Fibroblast of lung (primary cell): Measurements from ENCODE around the gene HOXC5. TPM values are rescaled to one million over a fixed set of nuclear protein-coding genes. Genes with fewer than 3 reads are reported as not detected.
A peak's percentile ranks its signal among the peaks of the same experiment; 100 is the strongest.

Experiments used
- DNase-seq, 2 donors: peaks; one replicate each; pipeline versions ENCODE4 v3.0.0 to v3.0.0-alpha.2; 2010; ENCODE audit warnings: low read depth in 2 of 2
- H2AFZ ChIP-seq: 2 replicates; pipeline ENCODE4 v1.5.1; 2012; ENCODE audit warnings: low read length, control low read depth, inconsistent platforms
- H3K27ac ChIP-seq: 2 replicates; pipeline ENCODE4 v1.5.1; 2011; ENCODE audit warnings: low read length, control low read depth; ENCODE audit not compliant: insufficient read depth
- H3K27me3 ChIP-seq: 2 replicates; pipeline ENCODE4 v1.5.1; 2011; ENCODE audit warnings: mild to moderate bottlenecking, low read length; ENCODE audit not compliant: control insufficient read depth, insufficient read depth
- H3K36me3 ChIP-seq: 2 replicates; pipeline ENCODE4 v1.5.1; 2011; ENCODE audit warnings: low read length; ENCODE audit not compliant: control insufficient read depth, insufficient read depth
- H3K4me1 ChIP-seq: 2 replicates; pipeline ENCODE4 v1.5.1; 2011; ENCODE audit warnings: low read length; ENCODE audit not compliant: control insufficient read depth, insufficient read depth; ENCODE audit errors: extremely low read depth
- H3K4me2 ChIP-seq: 2 replicates; pipeline ENCODE4 v1.5.1; 2011; ENCODE audit warnings: low read length, control low read depth; ENCODE audit not compliant: insufficient read depth; ENCODE audit errors: extremely low read depth
- H3K4me3 ChIP-seq, 4 experiments: fragments of 200-600 bp in 1 of 4; sonication (generic) in 1 of 4; replicated peaks in 1 of 4; 2 replicates each; pipeline ENCODE4 v1.5.1; 2011 to 2016; ENCODE audit warnings: low read length in 4 of 4, low read depth in 3 of 4, mild to moderate bottlenecking in 3 of 4, control low read depth in 2 of 4, inconsistent platforms in 1 of 4, mixed read lengths in 1 of 4; ENCODE audit not compliant: insufficient read depth in 1 of 4; ENCODE audit errors: control extremely low read depth in 1 of 4
- H3K79me2 ChIP-seq: 2 replicates; pipeline ENCODE4 v1.5.1; 2012; ENCODE audit warnings: mild to moderate bottlenecking, low read length, inconsistent platforms; ENCODE audit not compliant: control insufficient read depth, insufficient read depth
- H3K9ac ChIP-seq: 2 replicates; pipeline ENCODE4 v1.5.1; 2011; ENCODE audit warnings: mild to moderate bottlenecking, low read length, control low read depth; ENCODE audit not compliant: insufficient read depth
- H3K9me3 ChIP-seq: 2 replicates; pipeline ENCODE4 v1.5.1; 2012; ENCODE audit warnings: low read depth, low read length; ENCODE audit not compliant: control insufficient read depth, insufficient read depth
- H4K20me1 ChIP-seq: 2 replicates; pipeline ENCODE4 v1.5.1; 2011; ENCODE audit warnings: low read length; ENCODE audit not compliant: control insufficient read depth, insufficient read depth; ENCODE audit errors: extremely low read depth
- EZH2 ChIP-seq: IDR thresholded peaks from 2 replicates; pipeline ENCODE4 v1.5.1; 2012; ENCODE audit warnings: low read length, control low read depth, mild to moderate bottlenecking; ENCODE audit errors: missing control alignments
- polyA plus RNA-seq, 2 donors: library from polyadenylated mRNA; depleted of rRNA in 1 of 2; stranded (reverse) in 1 of 2; unstranded in 1 of 2; fragments of >200 nt; gene quantifications; 2 replicates each; pipeline ENCODE4 v1.2.1, GENCODE V29; 2011 to 2012; ENCODE audit warnings: missing spikeins in 1 of 2
- total RNA-seq: library from RNA; depleted of rRNA; stranded (reverse); fragments of >200 nt; gene quantifications from 2 replicates; pipeline ENCODE4 v1.2.1, GENCODE V29; 2014
- TF ChIP-seq, protein P1 (sequence below), 2 donors: IDR thresholded peaks in 1 of 2; conservative IDR thresholded peaks in 1 of 2; 1 replicate in 1 of 2; 2 replicates in 1 of 2; pipeline ENCODE4 v1.5.1; 2011 to 2012; ENCODE audit warnings: low read length in 2 of 2, control low read depth in 1 of 2, inconsistent platforms in 1 of 2, low read depth in 1 of 2, mild to moderate bottlenecking in 1 of 2

The HOXC5 gene
- total and polyA plus RNA-seq, 2 donors (not counting 1 experiment from before 2014, with no cell fraction given) = under 0.01 to 0.07 TPM

- no peak overlapping the region for H2AFZ ChIP-seq
- H4K20me1 ChIP-seq = no peaks in the 10 kb centered on the region
- no peak overlapping the region for H3K9ac ChIP-seq
- no peaks in the 10 kb centered on the region for H3K79me2 ChIP-seq
- H3K4me1 ChIP-seq = peaks cover 2% of the 10 kb centered on the region
- TF ChIP-seq EZH2 = peak; percentile 26
- TF ChIP-seq, protein P1, sequence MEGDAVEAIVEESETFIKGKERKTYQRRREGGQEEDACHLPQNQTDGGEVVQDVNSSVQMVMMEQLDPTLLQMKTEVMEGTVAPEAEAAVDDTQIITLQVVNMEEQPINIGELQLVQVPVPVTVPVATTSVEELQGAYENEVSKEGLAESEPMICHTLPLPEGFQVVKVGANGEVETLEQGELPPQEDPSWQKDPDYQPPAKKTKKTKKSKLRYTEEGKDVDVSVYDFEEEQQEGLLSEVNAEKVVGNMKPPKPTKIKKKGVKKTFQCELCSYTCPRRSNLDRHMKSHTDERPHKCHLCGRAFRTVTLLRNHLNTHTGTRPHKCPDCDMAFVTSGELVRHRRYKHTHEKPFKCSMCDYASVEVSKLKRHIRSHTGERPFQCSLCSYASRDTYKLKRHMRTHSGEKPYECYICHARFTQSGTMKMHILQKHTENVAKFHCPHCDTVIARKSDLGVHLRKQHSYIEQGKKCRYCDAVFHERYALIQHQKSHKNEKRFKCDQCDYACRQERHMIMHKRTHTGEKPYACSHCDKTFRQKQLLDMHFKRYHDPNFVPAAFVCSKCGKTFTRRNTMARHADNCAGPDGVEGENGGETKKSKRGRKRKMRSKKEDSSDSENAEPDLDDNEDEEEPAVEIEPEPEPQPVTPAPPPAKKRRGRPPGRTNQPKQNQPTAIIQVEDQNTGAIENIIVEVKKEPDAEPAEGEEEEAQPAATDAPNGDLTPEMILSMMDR (conservative IDR thresholded peaks at IDR 0.05 in 1 of 2, IDR thresholded peaks at IDR 0.05 in 1 of 2; ENCODE audit: low read depth in 1 of 2, low read length in 2 of 2) = no peak
- no peaks in the 10 kb centered on the region for H3K9me3 ChIP-seq
- DNase-seq = no peak
- H3K27me3 ChIP-seq = peaks cover 37% of the 10 kb centered on the region
- H3K36me3 ChIP-seq = no peaks in the 10 kb centered on the region
- H3K27ac ChIP-seq = no peak overlapping the region
- no peak overlapping the region for H3K4me2 ChIP-seq
- H3K4me3 ChIP-seq = peak overlapping the region in 1 of 4 experiments; percentile 51
Measured at GRCh38 chr12:54033980-54034784, 1.3 kb downstream of the HOXC5 start.

DNA sequence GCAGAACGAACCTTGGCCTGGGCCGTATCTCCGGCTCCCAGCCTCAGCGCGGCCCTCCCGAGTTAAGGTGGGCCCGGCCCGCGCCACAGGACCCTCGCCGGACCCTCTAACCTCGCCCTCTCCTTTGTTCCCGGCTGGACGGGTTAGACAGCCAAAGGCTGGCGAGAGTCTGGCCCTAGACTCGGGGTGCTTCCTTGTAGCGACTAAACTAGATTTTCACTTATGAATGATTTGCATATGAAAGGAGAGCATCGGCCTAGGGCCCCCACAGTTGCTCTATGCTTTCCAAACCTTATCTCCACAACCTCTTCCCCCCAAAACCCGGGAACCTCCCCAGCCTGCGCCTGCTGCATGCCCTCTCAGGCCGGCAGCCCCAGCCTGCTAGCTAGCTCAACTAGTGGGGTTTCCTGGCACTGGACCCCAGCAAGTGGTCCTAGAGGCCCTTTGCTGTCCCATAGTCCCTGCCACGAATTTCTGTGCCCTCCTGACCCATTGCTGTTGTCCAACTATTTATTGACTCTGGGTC is 2.0 kb downstream of the HOXC5 start:
- peaks cover 37% of the 10 kb centered on the region for H3K27me3 ChIP-seq

GRCh38 chr12:54035568-54036264 is 2.9 kb downstream of the HOXC5 start:
- H3K36me3 ChIP-seq = no peaks in the 10 kb centered on the region
- no peaks in the 10 kb centered on the region for H4K20me1 ChIP-seq
- no peak overlapping the region for H2AFZ ChIP-seq
- no peaks in the 10 kb centered on the region for H3K9me3 ChIP-seq
- H3K79me2 ChIP-seq = no peaks in the 10 kb centered on the region
- TF ChIP-seq, protein P1 (conservative IDR thresholded peaks at IDR 0.05 in 1 of 2, IDR thresholded peaks at IDR 0.05 in 1 of 2; ENCODE audit: low read depth in 1 of 2, low read length in 2 of 2) = no peak
- no peak for TF ChIP-seq EZH2
- H3K27me3 ChIP-seq = peaks cover 35% of the 10 kb centered on the region
- DNase-seq = no peak
- H3K9ac ChIP-seq = no peak overlapping the region
- H3K27ac ChIP-seq = no peak overlapping the region
- H3K4me3 ChIP-seq = no peak overlapping the region
- H3K4me2 ChIP-seq = no peak overlapping the region
- H3K4me1 ChIP-seq = peaks cover 2% of the 10 kb centered on the region

More for the DNA sequence above, 2.0 kb downstream of the HOXC5 start:
- Histone ChIP-seq H3K27ac (no peak overlapping the region), H2AFZ (no peak overlapping the region), H3K4me3 (no peak overlapping the region), H3K79me2 (no peaks in the 10 kb centered on the region), H3K9me3 (no peaks in the 10 kb centered on the region), H3K9ac (no peak overlapping the region), H4K20me1 (no peaks in the 10 kb centered on the region), H3K4me2 (no peak overlapping the region), H3K36me3 (no peaks in the 10 kb centered on the region), H3K4me1 (peaks cover 2% of the 10 kb centered on the region)
- no peak for DNase-seq
- TF ChIP-seq EZH2 = no peak
